Lower leg skin (tissue), 4 donors: ENCODE measurements around the gene AACS. TPM values are rescaled to one million over a fixed set of nuclear protein-coding genes. Genes with fewer than 3 reads are reported as not detected.

Experiments used
- DNase-seq, 2 donors: peaks; one replicate each; pipeline ENCODE4 v3.0.0-alpha.2; 2019; ENCODE audit warnings: low spot score in 2 of 2
- H3K4me3 ChIP-seq: fragments of 200-600 bp; sonication (generic); 2 replicates; pipeline ENCODE4 v1.5.1; 2017; ENCODE audit warnings: mild to moderate bottlenecking, low read depth; ENCODE audit not compliant: poor library complexity, severe bottlenecking
- CTCF ChIP-seq, 3 donors: fragments of 450-650 bp; IDR thresholded peaks; one replicate each; pipeline ENCODE4 v1.5.1; 2016; ENCODE audit warnings: antibody characterized with exemption in 3 of 3, mild to moderate bottlenecking in 3 of 3, moderate library complexity in 2 of 3
- POLR2A ChIP-seq, 2 donors: fragments of 450-650 bp; IDR thresholded peaks; one replicate each; pipeline ENCODE4 v1.6.1; 2016 to 2017; ENCODE audit warnings: antibody characterized with exemption in 2 of 2, mild to moderate bottlenecking in 1 of 2, moderate library complexity in 1 of 2
- WGBS, 2 donors: methylation state at CpG; one replicate each; pipeline ENCODE4 v1.1.5; 2018; 5-methylcytosine and 5-hydroxymethylcytosine counted together
- intact Hi-C: fragments of 100-400 bp; cut with DNase I; formaldehyde crosslinking; loops from one replicate; pipeline ENCODE4 v1.15.0; 2023; ENCODE audit warnings: low total_unique reads
- total RNA-seq, 4 donors: library from RNA; depleted of rRNA; stranded (reverse); fragments of >200 nt; gene quantifications; one replicate each; pipeline ENCODE4 v1.1.0, GENCODE V29; 2016

AACS gene
- total RNA-seq, 4 donors from 2014 or later = 63.5 to 83.8 (median 71.4) TPM

GRCh38 chr12:125113263-125113662 lies 48.0 kb downstream of the AACS start:
- no peak for DNase-seq
- 91 to 96% methylated on average over 8 of the region's 8 CpGs for WGBS, 2 donors
- intact Hi-C loops = no loop called here
- H3K4me3 ChIP-seq = no peak overlapping the region
- TF ChIP-seq CTCF (IDR thresholded peaks at IDR 0.05) (no peak), POLR2A (IDR thresholded peaks at IDR 0.05) (no peak)

GRCh38 chr12:125113789-125114188 lies 48.6 kb downstream of the AACS start:
- 84 to 88% methylated on average over 9 of the region's 9 CpGs for WGBS, 2 donors

GRCh38 chr12:125114365-125115141 lies 49.3 kb downstream of the AACS start:
- no peak overlapping the region for H3K4me3 ChIP-seq
- TF ChIP-seq POLR2A (IDR thresholded peaks at IDR 0.05) = no peak
- no peak for TF ChIP-seq CTCF (IDR thresholded peaks at IDR 0.05)
- WGBS, 2 donors = 93 to 94% methylated on average over 36 of the region's 40 CpGs
- no peak for DNase-seq
- intact Hi-C loops = no loop called here

More at GRCh38 chr12:125113789-125114188, 48.6 kb downstream of the AACS start:
- H3K4me3 ChIP-seq = no peak overlapping the region
- no peak for DNase-seq
- intact Hi-C loops = no loop called here
- TF ChIP-seq CTCF (IDR thresholded peaks at IDR 0.05) (no peak), POLR2A (IDR thresholded peaks at IDR 0.05) (no peak)

- DNase-seq = no peak
- intact Hi-C loops = no loop called here
- 88 to 92% methylated on average over 12 of the region's 12 CpGs for WGBS, 2 donors
- TF ChIP-seq POLR2A (IDR thresholded peaks at IDR 0.05) (no peak), CTCF (IDR thresholded peaks at IDR 0.05) (no peak)
- no peak overlapping the region for H3K4me3 ChIP-seq
Measured at GRCh38 chr12:125120566-125120965, 55.3 kb downstream of the AACS start.

- DNase-seq = no peak
- H3K4me3 ChIP-seq = no peak overlapping the region
- TF ChIP-seq POLR2A (IDR thresholded peaks at IDR 0.05) = no peak
- 93 to 96% methylated on average over 14 of the region's 14 CpGs for WGBS, 2 donors
- intact Hi-C loops = no loop called here
Measured at GRCh38 chr12:125121106-125121505, 55.9 kb downstream of the AACS start.

- no peak overlapping the region for H3K4me3 ChIP-seq
- no peak for TF ChIP-seq CTCF (IDR thresholded peaks at IDR 0.05)
- no peak for TF ChIP-seq POLR2A (IDR thresholded peaks at IDR 0.05)
- DNase-seq = no peak
- intact Hi-C loops = no loop called here
- 93 to 94% methylated on average over 14 of the region's 14 CpGs for WGBS, 2 donors
Measured at GRCh38 chr12:125122668-125123067, 57.4 kb downstream of the AACS start.
